IPS DF 4.7 (cell line): Measurements from ENCODE around the gene TIMD4.

ENCODE experiments used
- DNase-seq: peaks from one replicate; pipeline ENCODE4 v3.0.0-alpha.2; 2013; ENCODE audit warnings: low spot score; ENCODE audit errors: extremely low read depth

The TIMD4 gene

DNA sequence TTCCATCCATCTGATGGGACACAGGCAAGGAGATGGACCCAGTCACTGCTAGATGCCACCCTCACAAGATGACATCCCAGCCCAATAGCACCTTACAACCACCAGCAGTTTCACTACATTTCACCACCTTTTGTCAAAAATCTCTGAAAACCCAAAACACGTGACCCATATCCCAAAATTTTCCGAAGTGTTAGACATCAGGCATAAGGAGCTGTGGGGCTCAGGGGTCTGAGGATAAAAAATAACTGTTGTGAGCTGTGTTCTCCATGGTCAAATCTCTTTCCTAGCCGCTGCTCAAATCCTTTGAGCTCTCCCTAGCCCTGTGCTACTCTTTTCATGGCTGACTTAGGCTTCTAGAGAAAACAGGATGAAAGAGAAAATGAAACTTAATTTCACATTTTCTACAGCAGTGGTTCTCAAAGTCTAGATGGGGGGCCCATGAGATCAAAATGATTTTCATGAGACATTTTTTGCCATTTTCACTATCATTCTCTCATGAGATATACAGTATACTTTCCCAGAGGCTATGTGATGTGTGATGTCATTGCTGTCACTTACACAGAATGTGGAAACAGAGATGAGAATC, 40.7 kb downstream of the TIMD4 start:
- DNase-seq = no peak

DNA sequence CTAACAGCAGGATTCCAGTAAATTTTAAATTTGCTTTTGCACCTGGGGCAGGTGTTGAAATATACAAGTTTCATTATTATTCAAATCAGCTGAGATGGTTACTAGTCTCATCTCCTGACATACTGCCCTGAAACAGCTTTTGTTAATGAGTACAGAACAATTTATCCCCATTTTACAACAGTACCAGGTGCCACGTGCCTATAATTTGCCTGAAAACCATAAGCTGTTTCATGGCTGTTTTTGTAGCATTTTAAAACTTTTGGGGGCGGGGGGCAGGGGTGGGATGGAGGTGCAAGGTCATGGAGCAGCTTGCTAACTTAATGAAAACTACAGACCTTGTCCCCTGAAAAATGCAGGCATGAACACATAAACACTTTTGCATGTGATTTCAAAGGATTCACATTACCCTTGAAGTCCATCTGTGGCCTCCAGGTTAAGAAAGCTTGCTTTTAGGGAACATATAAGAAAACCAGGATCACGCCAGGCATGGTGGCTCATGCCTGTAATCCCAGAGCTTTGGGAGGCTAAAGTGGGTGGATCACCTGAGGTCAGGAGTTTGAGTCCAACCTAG, 42.1 kb downstream of the TIMD4 start:
- DNase-seq = no peak

DNA sequence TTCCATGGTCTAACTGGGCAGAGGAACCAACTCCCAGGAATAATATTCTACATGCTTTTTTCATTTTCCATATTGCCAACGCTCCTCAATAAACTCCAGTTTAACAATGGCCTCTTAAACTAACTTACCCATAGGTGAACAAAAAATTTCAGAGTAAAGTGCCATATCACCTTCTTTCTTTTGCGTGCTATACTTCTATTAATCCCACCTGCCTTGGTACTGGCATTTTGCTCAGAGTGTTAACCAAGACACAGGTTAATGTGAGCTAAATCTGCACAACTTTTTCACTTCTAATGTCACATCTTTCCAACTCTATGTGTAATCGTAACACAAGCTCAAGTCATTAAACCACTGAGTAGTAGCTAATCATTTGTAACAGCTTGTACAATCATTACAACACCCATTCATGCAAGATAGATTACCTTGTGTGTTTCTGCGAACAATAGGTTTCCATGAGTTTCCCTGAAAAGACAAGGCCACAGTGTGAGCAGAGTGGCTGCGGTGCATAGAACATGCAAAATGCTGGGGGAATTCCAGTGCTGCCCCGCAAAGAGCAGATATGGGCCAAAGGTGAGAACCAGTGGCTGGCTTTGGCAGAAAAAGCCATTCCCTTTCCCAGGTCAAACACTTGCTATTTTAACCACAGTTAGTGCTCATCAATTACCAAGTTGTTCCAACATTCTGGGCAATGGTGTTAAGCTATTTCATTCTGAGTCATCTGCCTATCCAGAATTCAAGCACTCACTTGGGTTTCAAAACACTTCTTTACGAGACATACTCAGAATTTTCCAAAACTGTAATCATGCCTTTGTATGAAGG, 42.8 kb downstream of the TIMD4 start:
- DNase-seq = no peak

DNA sequence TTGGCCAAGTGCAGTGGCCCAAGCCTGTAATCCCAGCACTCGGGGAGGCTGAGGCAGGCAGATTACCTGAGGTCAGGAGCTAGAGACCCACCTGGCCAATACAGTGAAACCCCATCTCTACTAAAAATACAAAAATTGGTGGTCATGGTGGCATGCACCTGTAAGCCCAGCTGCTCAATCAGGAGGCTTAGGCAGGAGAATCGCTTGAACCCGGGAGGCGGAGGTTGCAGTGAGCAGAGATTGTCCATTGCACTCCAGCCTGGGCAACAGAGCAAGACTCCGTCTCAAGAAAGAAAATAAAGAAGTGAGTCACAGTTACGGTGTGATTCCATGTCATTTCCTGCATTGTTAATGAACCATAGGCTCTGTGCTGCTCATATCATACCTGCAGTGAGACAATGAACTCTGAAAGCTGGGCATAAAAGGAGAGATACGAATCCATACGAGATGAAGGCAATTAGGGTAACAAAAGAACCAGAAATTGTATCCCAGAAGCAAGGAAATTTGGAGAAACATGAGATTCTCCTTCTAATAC, 44.6 kb downstream of the TIMD4 start:
- DNase-seq = no peak

DNA sequence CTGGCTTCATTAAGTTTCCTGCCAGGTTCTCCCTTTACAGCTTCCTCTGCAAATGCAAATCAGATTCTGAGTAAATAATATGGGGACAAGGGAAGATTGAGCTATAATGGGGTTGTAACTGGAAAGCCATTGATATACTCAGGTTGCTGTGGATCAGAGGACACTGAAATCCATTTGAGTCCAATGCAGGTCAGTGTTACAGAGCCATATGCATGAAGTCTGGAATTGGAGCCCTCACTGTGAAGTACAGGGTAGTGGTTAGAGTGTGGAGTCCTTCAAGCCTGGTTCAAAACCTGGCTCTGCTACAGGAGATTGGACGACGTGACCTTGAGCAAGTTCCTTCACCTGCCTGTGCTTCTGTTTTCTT, 48.7 kb downstream of the TIMD4 start:
- no peak for DNase-seq

DNA sequence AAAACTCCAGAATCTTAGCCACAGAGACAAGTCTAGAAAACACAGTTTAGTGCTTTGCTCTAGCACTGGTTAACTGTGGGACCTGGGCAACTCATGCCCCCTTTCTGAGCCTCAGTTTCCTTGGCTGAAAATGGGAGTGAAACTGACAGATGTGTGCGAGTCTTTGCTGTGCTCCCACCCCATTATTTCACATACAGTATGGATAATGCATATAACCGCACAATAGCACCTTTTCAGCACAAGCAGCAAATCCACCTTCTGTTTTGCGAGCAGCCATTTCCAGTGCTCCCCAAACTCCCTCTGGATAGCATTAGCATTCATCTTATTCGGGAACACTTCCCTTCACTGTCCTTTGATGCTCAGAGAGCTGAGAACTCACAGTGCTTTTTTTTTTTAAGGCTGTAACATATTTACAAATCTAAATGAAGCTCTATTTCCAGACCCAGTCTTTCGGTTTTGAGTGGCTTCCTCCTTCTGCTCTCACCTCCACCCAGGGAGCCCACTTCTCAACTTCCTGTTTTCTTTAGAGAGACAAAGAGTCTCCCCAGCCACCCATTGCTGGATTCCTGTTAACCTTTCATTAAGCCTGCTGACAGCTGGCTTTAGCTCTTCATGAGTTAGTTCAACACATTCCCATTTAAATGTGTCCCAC, 49.2 kb downstream of the TIMD4 start:
- DNase-seq = peak; percentile 98

DNA sequence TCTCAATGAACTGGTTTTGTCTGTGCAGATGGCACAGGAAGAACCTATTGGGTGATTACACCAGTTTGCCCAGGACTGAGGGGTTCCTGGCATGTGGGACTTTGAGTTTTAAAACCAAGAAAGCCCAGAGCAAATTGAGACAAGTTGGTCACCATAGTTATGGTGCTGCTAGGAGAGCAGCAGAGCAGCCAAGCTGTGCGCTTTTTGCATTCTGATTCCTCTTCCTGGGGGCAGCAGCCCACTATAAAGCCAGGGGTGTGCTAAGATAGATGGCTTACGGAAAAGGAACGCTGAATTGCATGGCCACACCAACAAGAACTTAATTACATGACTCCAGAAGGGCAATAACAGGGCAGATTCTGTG, 49.7 kb downstream of the TIMD4 start:
- no peak for DNase-seq

DNA sequence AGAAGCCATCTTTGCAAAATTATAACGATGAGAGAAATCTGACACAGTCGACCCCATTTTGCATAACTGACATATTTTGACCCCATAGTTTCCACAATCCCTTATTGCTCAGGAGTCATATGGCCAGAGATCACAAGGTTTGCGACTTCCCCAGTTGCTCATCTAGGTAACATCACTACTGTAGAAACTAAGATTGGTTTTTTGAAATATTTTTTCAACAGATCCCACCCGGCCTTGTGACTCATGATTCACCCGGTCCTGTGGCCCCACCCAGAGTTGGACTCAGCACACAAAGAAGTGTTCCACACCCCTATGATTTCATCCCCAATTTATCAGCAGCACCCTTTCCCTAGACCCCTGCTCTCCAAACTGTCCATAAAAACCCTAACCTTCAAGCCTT, 50.2 kb downstream of the TIMD4 start:
- DNase-seq = no peak

DNA sequence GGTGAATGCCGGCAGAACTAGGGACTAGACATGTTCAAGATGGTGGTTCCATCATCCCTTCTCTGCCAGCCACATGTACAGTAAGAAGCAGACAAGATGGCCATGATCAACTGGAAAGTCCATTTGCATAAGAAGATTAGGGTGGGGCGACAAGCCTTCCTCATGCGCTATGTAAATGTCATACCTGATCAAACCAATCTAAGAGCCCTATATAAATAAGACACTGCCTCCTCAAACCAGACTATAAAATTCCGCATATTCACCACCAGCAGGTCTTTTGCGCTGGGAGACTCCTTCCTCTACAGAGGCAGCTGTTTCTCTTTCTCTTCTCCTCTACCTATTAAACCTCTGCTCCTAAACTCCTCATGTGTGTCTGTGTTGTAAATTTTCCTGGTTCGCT, 53.8 kb downstream of the TIMD4 start:
- DNase-seq = no peak

DNA sequence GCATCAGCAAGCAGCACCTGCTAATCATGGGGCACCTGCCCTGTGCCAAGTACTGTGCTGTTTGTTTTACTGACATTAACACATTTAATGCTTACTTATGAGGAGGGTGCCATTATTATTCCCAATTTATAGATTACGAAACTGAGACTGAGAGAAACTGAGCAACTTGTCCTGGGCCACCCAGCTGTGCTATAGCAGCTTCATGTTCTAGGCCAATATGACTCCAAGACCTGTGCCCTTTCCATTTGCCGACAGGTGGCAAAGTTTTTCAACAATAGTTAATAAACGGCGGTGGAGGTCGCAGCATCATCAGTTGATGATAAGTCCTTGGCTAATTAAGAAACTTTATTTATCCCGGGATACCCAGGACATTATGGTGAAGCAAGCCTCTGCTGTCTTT, 55.4 kb downstream of the TIMD4 start:
- no peak for DNase-seq

DNA sequence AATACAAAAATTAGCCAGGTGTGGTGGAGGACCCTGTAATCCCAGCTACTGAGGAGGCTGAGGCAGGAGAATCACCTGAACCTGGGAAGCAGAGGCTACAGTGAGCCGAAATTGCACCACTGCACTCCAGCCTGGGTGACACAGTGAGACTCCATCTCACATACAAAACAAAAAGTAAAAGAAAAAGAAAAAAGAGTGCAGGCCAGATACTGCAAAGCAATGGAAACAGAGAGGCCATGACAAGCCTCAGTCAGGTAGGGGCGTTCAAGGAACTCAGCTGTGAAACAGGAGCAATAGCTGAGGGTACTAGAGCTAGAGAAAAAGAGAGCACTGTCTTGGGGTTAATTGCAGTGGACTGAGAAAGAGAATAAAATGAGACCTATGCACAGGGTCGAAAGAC, 56.2 kb downstream of the TIMD4 start:
- no peak for DNase-seq

DNA sequence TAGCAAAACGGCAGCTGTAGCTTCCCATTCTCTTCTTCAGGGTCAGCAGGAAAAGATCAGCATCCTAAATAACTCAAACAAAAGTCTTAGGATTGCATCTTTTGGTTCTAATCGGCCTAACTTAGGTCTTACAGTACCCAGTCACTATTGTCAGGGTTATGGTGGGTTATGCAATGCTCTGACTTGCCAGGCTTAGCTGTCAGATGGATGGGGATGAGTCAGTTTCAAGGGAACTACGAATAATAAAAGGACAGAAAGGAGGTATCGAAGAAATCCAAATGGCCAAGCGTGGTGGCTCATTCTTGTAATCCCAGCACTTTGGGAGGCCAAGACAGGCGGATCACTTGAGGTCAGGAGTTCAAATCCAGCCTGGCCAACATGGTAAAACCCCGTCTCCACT, 66.5 kb downstream of the TIMD4 start:
- no peak for DNase-seq

DNA sequence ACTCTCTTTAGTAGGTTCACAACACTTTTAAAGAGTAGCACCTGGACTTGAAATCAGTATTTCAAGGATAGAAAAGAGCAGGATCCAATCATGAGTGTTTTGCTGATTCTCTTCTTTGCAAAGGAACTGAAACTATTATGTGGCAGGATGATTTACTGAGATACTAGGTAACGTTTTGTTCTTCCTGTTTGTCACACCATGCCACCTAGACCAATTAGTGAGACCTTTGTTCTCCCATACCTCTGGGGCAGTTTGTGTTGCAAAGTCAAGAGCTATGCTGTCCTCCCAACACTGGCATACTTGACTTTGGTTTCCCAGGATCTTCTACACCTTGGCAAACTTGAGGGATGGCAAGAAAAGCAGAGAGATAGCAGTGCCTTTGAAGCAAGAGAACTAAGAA, 69.5 kb downstream of the TIMD4 start:
- DNase-seq = no peak

DNA sequence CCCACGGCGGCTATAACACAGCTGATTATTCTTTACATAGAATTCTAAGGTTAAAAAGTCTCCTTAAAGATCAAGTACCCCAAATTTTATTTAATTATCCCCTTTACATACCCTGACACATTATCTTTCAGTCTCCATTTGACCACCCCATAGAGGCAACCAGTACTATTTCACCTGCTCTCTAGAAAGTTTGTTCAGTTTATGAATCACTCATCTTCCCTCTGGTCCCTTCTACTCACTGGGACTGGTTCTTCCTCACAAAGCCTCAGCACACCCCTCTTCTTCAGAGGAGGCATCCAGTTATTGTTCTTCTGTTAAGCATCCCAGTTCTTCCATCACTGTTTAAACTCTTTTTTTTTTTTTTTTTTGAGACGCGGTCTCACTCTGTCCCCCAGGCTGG, 70.2 kb downstream of the TIMD4 start:
- DNase-seq = no peak

DNA sequence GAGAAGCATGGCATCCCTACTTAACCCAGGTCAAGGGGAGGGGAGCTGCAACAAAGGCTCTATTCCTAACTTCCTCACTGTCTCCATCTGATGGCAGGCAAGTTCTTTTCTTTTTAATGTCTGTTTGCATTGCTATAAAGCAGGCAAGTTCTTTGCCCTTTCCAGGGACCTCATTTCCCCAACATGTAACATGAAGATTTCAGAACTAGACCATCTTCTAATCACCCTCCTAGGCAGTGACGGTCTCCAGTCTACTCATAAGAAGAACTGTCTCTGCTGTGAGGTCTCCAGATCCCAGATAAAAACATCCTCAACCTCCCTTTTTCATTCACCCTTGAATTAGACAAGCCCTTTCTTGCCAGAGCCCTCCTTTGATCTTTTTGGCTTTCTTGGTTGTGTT, 70.8 kb downstream of the TIMD4 start:
- no peak for DNase-seq

DNA sequence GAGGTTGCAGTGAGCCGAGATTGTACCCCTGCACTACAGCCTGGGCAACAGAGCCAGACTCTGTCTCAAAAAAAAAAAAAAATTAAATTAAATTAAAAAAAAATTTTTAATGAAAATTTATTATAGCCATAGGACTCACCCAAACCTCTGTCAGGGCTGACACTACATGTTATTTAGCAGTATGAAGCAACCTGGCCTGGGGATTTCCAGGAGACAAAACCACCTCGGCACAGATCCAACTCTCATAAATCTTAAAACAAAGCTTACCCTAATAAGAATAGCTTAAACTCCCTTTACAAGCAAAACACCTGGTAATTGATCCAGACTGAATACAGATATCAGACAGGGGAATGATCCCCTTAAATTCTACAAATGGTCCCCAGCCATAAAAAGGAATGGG, 74.5 kb downstream of the TIMD4 start:
- DNase-seq = no peak

DNA sequence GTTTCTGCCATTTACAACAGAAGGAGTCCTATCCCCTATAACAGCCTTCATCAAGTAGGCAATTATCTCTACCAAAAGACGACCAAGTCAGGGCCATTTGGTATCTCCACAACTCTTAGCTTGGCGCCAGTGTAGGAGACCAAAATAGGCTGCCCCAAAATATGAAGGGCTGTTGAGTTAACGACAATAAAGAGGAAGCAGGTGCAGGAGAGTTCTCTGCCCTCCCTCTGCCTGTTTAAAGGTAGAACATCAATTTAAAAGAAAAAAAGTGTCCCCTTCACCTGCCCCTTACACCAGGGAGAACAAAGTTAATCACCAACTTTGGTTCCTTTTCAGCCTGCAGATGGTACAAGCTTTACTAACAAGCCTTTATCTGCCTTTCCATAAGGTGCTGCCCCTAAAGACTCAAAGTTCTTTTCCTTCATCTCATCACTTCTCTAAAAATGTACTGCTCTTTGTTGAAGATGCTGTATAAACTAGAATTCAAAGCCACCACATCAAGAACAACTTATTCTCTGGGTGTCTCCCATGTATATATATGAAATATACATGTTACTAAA, 79.6 kb downstream of the TIMD4 start:
- no peak for DNase-seq

DNA sequence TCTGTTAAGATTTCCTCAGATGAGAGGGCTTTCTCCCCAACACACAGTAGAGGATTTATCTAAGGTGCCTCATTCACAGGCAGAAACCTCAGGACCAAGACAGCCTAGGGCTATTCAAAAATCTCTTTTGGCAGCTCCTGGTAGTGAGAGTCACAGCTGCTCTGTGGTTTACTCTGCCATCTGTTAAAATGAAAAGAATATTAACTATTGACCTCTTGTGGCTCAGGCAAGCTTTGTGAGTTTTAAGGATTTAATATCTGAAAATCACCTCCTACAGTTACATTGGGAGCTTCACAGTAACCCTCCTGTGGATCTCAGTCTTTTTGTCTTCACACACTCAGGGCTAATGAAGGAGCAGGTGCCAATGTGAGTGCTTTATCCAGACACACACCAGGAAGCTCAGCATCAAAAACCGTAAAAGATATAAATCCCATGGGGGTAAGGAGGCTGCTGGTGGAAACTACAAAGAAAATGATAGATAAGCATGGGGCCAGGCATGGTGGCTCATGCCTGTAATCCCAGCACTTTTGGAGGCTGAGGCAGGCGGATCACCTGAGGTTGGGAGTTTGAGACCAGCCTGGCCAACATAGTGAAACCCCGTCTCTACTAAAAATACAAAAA, 83.3 kb downstream of the TIMD4 start:
- no peak for DNase-seq

DNA sequence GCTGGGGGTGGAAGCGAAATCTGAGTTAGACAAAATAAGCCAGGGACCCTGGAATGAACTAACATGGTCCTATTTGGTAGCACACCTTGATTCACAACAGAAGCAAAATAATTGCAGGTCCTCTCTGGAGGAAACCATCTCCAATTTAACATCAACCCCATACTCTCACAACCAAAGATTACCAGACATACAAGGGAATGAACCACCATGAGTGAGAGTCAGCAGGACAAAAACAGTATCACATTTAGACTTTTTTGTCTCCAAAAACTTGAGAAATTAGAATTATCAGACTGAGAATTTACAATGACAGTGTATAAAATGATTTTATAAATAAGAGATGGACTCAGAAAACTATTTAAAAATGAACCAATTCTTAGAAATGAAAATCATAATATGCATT, 91.8 kb downstream of the TIMD4 start:
- DNase-seq = no peak

DNA sequence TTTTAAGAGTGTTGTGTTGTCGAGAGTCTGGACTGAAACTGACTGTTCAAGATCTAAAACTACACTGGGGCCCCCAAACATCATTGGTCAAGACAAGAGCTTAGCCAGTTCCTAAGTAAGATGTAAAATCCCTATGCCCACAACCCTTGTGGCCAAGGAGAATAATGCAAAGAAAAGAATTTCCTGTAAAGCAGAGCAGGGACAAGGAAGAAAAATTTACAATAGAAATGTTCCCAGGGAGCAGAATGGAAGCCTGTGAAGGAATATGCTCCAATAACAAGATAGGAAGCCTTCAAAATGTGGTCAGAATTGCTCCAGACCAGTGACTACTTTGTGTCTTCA, 92.6 kb downstream of the TIMD4 start:
- no peak for DNase-seq
